CD1c-positive myeloid dendritic cell (primary cell): ENCODE data around the gene CAB39L.
"Not testable (repeated sequence)": the region's sequence is repeated elsewhere in the genome, so short reads cannot be mapped to it uniquely, and the experiment has no call there.

Source experiments
- DNase-seq: peaks from one replicate; pipeline ENCODE4 v3.0.0-alpha.2; 2016; ENCODE audit errors: extremely low spot score

CAB39L gene

GRCh38 chr13:49347650-49348385 is 96.0 kb downstream of the CAB39L start:
- no peak for DNase-seq

GRCh38 chr13:49346460-49346859 is 97.4 kb downstream of the CAB39L start:
- no peak for DNase-seq

- no peak for DNase-seq
Observed at GRCh38 chr13:49343731-49344130, 100.1 kb downstream of the CAB39L start.

GRCh38 chr13:49343255-49343654 is 100.6 kb downstream of the CAB39L start:
- DNase-seq: no peak

- DNase-seq: no peak
Observed at GRCh38 chr13:49342454-49342853, 101.4 kb downstream of the CAB39L start.

- DNase-seq: no peak
Observed at GRCh38 chr13:49341941-49342340, 101.9 kb downstream of the CAB39L start.

GRCh38 chr13:49341517-49341916 is 102.3 kb downstream of the CAB39L start:
- no peak for DNase-seq

GRCh38 chr13:49340161-49340560 is 103.7 kb downstream of the CAB39L start:
- no peak for DNase-seq

GRCh38 chr13:49336655-49337054 is 107.2 kb downstream of the CAB39L start:
- no peak for DNase-seq

GRCh38 chr13:49330546-49330864 is 113.4 kb downstream of the CAB39L start:
- DNase-seq: no peak

GRCh38 chr13:49329831-49330545 is 113.9 kb downstream of the CAB39L start:
- DNase-seq: no peak

- DNase-seq: not testable (repeated sequence)
Observed at GRCh38 chr13:49327145-49327544, 116.7 kb downstream of the CAB39L start.

GRCh38 chr13:49326222-49326917 is 117.5 kb downstream of the CAB39L start:
- DNase-seq: no peak

GRCh38 chr13:49323344-49323743 is 120.5 kb downstream of the CAB39L start:
- no peak for DNase-seq

- DNase-seq: no peak
Observed at GRCh38 chr13:49322702-49323101, 121.2 kb downstream of the CAB39L start.

GRCh38 chr13:49320975-49321374 is 122.9 kb downstream of the CAB39L start:
- no peak for DNase-seq

GRCh38 chr13:49319951-49320350 is 123.9 kb downstream of the CAB39L start:
- DNase-seq: no peak

GRCh38 chr13:49319551-49319950 is 124.3 kb downstream of the CAB39L start:
- DNase-seq: no peak

GRCh38 chr13:49315756-49316482 is 127.9 kb downstream of the CAB39L start:
- DNase-seq: no peak

- no peak for DNase-seq
Observed at GRCh38 chr13:49315036-49315565, 128.8 kb downstream of the CAB39L start.

- DNase-seq: no peak
Observed at GRCh38 chr13:49314344-49314882, 129.5 kb downstream of the CAB39L start.

- no peak for DNase-seq
Observed at GRCh38 chr13:49311816-49312215, 132.0 kb downstream of the CAB39L start.
